GM18505 (cell line): ENCODE data around the gene AGAP2.
A peak's percentile ranks its signal among the peaks of the same experiment; 100 is the strongest.
"Not testable (repeated sequence)": the region's sequence is repeated elsewhere in the genome, so short reads cannot be mapped to it uniquely, and the experiment has no call there.

ENCODE experiments used
- ATAC-seq: cut with Tn5 transposase; IDR thresholded peaks from one replicate; pipeline ENCODE4 v1.9.1; 2021; ENCODE audit not compliant: unreplicated experiment
- POLR2A ChIP-seq: IDR thresholded peaks from 4 replicates; pipeline ENCODE4 v1.6.1; 2011; ENCODE audit warnings: borderline replicate concordance; ENCODE audit not compliant: insufficient read depth, insufficient read length; ENCODE audit errors: extremely low read depth

Gene AGAP2

DNA sequence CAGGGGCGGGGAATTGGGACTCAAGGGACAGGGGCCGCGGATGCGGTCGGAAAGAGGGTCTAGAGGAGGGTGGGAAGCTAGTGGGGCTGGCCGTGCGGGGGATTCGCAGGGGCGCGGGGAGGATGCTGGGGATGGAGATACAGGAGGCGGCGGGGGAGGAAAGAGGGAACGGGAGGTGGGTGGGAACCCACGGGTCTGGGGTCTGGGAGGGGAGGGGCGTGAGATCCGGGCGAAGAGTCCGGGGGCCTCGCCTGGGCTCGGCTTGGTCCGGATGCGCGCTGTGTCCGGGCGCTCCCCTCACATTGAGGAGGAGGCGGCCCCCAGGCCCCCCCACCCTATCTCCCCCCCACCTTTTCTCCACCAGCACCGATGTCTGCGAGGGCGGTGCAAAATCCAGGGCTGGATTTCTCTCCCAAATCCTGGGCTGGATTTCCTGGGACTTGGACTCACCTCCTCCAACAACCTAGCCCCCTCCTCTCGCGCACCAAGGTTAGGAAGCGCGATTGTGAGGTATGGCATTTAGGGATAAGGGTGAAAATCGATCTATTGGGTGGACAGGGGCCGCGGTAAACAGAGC, at the start of gene AGAP2:
Gene AGAP2, minus strand, starts transcription at position 82 of the 577 bp plus-strand sequence. CDS start 496 bp downstream, outside the sequence.
- ATAC-seq: no peak
- no peak for TF ChIP-seq POLR2A

GRCh38 chr12:57783861-57784260, 45.3 kb upstream of the AGAP2 start:
- no peak for ATAC-seq
- TF ChIP-seq POLR2A: no peak

DNA sequence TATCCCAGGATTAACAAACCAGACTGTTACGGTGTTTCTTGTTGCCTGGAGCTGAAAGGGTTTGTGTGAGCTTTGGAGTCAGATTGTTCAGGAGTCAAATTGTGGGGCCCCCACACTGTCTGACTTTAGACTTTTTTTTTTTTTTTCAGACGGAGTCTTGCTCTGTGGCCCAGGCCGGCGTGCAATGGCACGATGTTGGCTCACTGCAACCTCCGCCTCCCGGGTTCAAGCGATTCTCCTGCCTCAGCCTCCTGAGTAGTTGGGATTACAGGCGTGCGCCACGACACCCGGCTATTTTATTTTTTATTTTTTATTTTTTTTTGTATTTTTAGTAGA, 44.9 kb upstream of the AGAP2 start:
- no peak for ATAC-seq
- no peak for TF ChIP-seq POLR2A

GRCh38 chr12:57782608-57783465, 44.3 kb upstream of the AGAP2 start, which contains the start of gene TSFM:
TSFM (plus strand) TSS chr12:57782787; CDS start chr12:57782802, 15 bp downstream.
- peak; percentile 90 for TF ChIP-seq POLR2A
- ATAC-seq: peak; percentile 88

DNA sequence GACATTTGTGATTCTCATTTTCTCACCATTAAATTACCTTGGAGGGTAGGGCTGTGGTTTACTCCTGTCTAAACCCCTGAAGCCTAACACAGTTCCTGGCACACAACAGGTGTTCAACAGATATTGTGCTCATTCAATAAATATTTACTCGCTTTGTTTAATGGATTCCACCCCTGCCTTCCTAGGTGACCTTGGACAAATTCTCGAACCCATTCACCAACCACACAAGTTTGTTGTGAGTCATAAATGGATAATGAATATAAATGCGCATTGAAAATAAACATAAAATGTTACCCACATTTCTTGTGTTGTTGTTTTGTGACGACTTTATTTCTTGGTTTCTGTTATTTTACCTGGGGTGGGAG, 43.7 kb upstream of the AGAP2 start:
- ATAC-seq: no peak
- TF ChIP-seq POLR2A: no peak

DNA sequence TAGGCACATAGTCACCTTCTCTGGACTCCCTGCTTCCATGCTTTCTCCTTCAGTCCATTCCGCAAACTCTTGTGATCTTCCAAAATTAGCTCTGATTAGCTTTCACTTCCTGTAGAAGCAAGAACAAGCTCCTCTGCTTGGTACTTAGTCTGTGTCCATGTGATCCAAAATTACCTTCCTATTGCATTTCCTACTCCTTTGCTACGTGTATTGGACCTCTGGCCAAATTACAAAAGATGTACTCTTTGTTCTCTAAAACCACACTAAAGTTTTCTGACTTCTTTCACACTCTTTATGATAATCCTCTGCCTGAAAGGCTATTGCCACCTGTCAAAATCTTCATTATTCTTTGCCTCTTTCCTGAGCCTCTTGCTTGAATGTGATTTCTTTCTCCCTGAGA, 43.3 kb upstream of the AGAP2 start:
- no peak for ATAC-seq
- no peak for TF ChIP-seq POLR2A

GRCh38 chr12:57781244-57781643, 42.7 kb upstream of the AGAP2 start:
- no peak for TF ChIP-seq POLR2A
- ATAC-seq: no peak

DNA sequence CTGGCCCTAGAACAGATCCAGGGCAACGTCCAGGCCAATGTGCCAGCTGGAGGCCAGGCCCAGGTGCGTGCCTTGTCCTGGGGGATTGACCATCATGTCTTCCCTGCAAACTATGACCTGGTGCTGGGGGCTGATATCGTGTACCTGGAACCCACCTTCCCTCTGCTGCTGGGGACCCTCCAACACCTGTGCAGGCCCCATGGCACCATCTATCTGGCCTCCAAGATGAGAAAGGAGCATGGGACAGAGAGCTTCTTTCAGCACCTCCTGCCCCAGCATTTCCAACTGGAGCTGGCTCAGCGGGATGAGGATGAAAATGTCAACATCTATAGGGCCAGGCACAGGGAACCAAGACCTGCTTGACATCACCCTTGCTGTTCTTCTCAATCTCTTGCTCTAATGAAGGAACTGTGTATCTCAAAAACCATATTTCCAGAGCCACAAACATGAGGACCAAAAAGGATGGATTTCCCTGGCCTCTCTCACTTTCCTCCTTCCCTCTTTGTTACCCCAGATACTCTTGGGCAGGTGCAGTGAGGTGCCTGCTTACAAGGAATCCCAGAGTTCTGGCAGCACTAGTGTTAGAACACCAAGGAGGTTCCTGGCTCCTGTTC, 41.8 kb upstream of the AGAP2 start:
- TF ChIP-seq POLR2A: no peak

GRCh38 chr12:57779736-57780135, 41.2 kb upstream of the AGAP2 start:
- TF ChIP-seq POLR2A: no peak
- ATAC-seq: no peak

More for the DNA sequence above, 41.8 kb upstream of the AGAP2 start:
- no peak for ATAC-seq

DNA sequence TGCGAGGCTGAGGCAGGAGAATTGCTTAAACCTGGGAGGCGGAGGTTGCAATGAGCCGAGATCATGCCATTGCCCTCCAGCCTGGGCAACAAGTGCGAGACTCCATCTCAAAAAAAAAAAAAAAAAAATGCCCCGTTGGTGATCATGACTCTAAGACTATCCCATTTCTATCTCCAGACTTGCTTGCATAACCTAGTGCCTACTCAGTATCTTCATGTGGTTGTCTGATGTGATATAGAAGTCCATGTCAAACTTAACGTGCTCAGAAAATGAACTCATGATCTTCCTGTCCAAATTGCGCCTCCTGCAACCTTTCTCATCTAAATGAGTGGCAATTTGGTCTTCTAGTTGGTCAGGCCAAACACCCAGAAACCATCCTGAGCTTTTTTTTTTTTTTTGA, 39.4 kb upstream of the AGAP2 start:
- no peak for TF ChIP-seq POLR2A

GRCh38 chr12:57777367-57777766, 38.8 kb upstream of the AGAP2 start:
- no peak for TF ChIP-seq POLR2A
- ATAC-seq: no peak

More for the DNA sequence above, 39.4 kb upstream of the AGAP2 start:
- ATAC-seq: no peak

DNA sequence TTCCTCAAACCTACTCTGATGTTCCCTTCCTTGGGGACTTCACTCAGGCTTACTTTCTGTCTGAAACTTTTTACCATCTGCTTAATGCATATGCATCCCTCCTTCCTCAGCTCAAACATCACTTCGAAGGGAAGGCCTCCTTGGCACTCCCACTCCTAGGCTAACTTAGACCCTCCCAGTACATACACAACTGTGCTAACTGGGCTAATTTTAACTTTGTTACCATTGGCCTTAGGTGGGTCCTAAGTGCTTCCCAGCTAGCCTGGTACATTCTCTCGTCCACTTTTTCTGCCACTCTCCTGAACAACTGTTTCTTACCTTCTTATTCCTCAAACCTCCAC, 37.7 kb upstream of the AGAP2 start:
- no peak for TF ChIP-seq POLR2A
- ATAC-seq: no peak

- TF ChIP-seq POLR2A: no peak
- ATAC-seq: no peak
Measured at GRCh38 chr12:57775563-57776246, 37.2 kb upstream of the AGAP2 start.

GRCh38 chr12:57775044-57775443, 36.5 kb upstream of the AGAP2 start:
- ATAC-seq: no peak
- TF ChIP-seq POLR2A: no peak

DNA sequence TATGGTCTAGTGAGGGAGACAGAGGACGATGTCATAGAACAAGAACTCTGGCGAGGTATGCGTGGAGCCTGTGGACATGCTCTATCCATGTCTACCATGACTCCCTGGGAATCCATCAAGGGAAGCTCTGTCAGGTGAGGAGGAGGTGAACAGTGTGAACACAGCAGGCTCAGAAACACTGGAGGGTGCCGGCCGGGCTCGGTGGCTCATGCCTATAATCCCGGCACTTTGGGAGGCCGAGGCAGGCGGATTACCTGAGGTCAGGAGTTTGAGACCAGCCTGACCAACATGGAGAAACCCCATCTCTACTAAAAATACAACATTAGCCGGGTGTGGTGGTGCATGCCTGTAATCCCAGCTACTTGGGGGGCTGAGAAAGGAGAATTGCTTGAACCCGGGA, 36.1 kb upstream of the AGAP2 start:
- not testable (repeated sequence) for ATAC-seq
